ENCODE measurements around the gene ARHGEF28.

- TF ChIP-seq POLR2A (IDR thresholded peaks at IDR 0.05): no peak
- no peak for TF ChIP-seq CTCF (IDR thresholded peaks at IDR 0.05)
- no peak for TF ChIP-seq EP300 (IDR thresholded peaks at IDR 0.05)
Observed at GRCh38 chr5:73820326-73820725, 194.3 kb downstream of the ARHGEF28 start.
